Superior temporal gyrus (tissue), 1 donor: Measurements from ENCODE around the gene DENR.

Source experiments
- DNase-seq: peaks from one replicate; pipeline ENCODE4 v3.0.0-alpha.2; 2016; ENCODE audit errors: extremely low spot score

Gene DENR

GRCh38 chr12:122819209-122819785 is 66.7 kb downstream of the DENR start:
- DNase-seq, result peak; percentile 44

GRCh38 chr12:122820138-122820537 is 67.5 kb downstream of the DENR start:
- no peak for DNase-seq
